ENCODE data around the gene ANKMY1. TPM values are rescaled to one million over a fixed set of nuclear protein-coding genes. Genes with fewer than 3 reads are reported as not detected.

ANKMY1 gene
- total RNA-seq, 1 experiment from 2014 or later = 19.5 TPM

DNA sequence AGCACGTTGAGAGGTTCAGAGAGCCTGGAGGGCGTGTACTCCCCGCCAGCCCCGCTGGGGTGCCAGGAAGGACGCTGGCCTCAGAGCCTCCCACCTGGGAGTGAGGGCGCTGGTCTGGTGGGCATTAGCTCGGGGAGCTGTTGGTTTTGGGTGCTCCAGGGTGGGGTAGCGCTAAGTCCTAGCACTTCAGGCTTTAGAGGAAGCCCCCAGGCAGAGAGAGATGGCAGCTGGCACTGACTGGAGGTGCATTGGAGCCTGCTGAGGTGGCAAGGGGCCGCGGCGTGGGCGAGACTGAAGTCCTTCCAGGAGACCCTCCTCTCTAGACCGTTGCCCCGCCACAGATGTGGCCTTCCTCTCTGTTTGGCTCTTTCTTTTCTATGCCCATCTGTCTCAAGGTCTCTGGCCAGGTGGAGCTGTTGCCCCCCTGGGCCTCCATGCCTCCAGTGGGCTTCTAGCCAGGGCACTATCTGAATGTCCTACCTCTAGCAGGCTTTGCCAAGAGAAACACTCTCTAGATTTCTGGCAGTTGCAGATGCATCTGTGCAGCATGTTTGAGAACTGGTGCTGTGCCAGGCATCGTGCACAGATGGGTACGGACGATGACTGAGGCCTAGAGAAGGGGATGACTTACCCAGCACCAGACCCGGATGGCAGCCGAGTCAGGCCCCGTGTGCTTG lies 35.4 kb upstream of the ANKMY1 start:
- H3K4me3 ChIP-seq (ENCODE audit: low read length) = no peak overlapping the region
- no peak for ATAC-seq
- intact Hi-C loops (cut with micrococcal nuclease) = no loop called here
- H3K36me3 ChIP-seq (ENCODE audit: low read depth, low read length) = no peaks in the 10 kb centered on the region
- peaks cover 4% of the 10 kb centered on the region; the same call in 1 of the 2 replicates for H3K4me1 ChIP-seq (ENCODE audit: insufficient read depth, low read length)
- BruUV-seq (replicated peaks) = no TSS peak
- TF ChIP-seq, protein P1, sequence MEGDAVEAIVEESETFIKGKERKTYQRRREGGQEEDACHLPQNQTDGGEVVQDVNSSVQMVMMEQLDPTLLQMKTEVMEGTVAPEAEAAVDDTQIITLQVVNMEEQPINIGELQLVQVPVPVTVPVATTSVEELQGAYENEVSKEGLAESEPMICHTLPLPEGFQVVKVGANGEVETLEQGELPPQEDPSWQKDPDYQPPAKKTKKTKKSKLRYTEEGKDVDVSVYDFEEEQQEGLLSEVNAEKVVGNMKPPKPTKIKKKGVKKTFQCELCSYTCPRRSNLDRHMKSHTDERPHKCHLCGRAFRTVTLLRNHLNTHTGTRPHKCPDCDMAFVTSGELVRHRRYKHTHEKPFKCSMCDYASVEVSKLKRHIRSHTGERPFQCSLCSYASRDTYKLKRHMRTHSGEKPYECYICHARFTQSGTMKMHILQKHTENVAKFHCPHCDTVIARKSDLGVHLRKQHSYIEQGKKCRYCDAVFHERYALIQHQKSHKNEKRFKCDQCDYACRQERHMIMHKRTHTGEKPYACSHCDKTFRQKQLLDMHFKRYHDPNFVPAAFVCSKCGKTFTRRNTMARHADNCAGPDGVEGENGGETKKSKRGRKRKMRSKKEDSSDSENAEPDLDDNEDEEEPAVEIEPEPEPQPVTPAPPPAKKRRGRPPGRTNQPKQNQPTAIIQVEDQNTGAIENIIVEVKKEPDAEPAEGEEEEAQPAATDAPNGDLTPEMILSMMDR (conservative IDR thresholded peaks at IDR 0.05; ENCODE audit: low read depth, low read length) = no peak
- TF ChIP-seq EZH2phosphoT487 (IDR thresholded peaks at IDR 0.05; ENCODE audit: borderline replicate concordance, low read length) = no peak
- TF ChIP-seq EZH2 (IDR thresholded peaks at IDR 0.05; ENCODE audit: low read length, unreplicated experiment) = no peak
- no peaks in the 10 kb centered on the region for H3K27me3 ChIP-seq (ENCODE audit: low read length)
- H4K20me1 ChIP-seq (ENCODE audit: low read length) = peaks cover 4% of the 10 kb centered on the region; the same call in 1 of the 2 replicates
- H2AFZ ChIP-seq (ENCODE audit: low read length) = no peak overlapping the region
- DNase-seq = no peak
- H3F3A ChIP-seq (ENCODE audit: low read length, unreplicated experiment) = no peaks in the 10 kb centered on the region
- no peaks in the 10 kb centered on the region for H3K9me2 ChIP-seq (replicated peaks; ENCODE audit: low read length)
- CTCF ChIA-PET = no interaction called here
- H3K9ac ChIP-seq (ENCODE audit: low read length) = no peak overlapping the region
- H3K4me2 ChIP-seq (ENCODE audit: low read length) = no peak overlapping the region
- POLR2A ChIA-PET (ENCODE audit: unreplicated experiment) = no interaction called here
- H3K79me2 ChIP-seq (ENCODE audit: low read length) = peaks cover 44% of the 10 kb centered on the region
- no peak overlapping the region for H3K27ac ChIP-seq (ENCODE audit: low read length)
- no peaks in the 10 kb centered on the region for H3K9me3 ChIP-seq (ENCODE audit: low read length)

DNA sequence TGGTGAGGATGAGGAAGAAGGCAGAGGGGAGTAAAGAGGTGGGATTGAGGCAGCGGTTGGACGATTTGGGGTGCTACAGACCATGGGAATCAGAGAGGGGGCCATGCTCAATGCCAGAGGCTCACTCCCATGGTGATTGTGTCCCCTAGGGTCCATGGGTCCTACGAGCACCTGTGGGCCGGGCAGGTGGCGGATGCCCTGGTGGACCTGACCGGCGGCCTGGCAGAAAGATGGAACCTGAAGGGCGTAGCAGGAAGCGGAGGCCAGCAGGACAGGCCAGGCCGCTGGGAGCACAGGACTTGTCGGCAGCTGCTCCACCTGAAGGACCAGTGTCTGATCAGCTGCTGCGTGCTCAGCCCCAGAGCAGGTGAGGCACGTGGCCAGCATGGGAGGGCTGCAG lies 34.0 kb upstream of the ANKMY1 start:
- H3K4me1 ChIP-seq (ENCODE audit: insufficient read depth, low read length) = peaks cover 11% of the 10 kb centered on the region; the same call in 1 of the 2 replicates
- H3K27me3 ChIP-seq (ENCODE audit: low read length) = no peaks in the 10 kb centered on the region
- H3K4me2 ChIP-seq (ENCODE audit: low read length) = no peak overlapping the region
- no peak overlapping the region for H3K9ac ChIP-seq (ENCODE audit: low read length)
- peaks cover 8% of the 10 kb centered on the region; the same call in 1 of the 2 replicates for H4K20me1 ChIP-seq (ENCODE audit: low read length)
- H3K4me3 ChIP-seq (ENCODE audit: low read length) = no peak overlapping the region
- H3K27ac ChIP-seq (ENCODE audit: low read length) = no peak overlapping the region
- DNase-seq (no peak), ATAC-seq (no peak)
- ChIA-PET CTCF (no interaction called here), POLR2A (ENCODE audit: unreplicated experiment) (no interaction called here)
- BruUV-seq (replicated peaks) = no TSS peak
- no peaks in the 10 kb centered on the region for H3F3A ChIP-seq (ENCODE audit: low read length, unreplicated experiment)
- no peaks in the 10 kb centered on the region for H3K9me3 ChIP-seq (ENCODE audit: low read length)
- H3K36me3 ChIP-seq (ENCODE audit: low read depth, low read length) = no peaks in the 10 kb centered on the region
- no peaks in the 10 kb centered on the region for H3K9me2 ChIP-seq (replicated peaks; ENCODE audit: low read length)
- no peak overlapping the region for H2AFZ ChIP-seq (ENCODE audit: low read length)
- peaks cover 57% of the 10 kb centered on the region for H3K79me2 ChIP-seq (ENCODE audit: low read length)
- TF ChIP-seq EZH2phosphoT487 (IDR thresholded peaks at IDR 0.05; ENCODE audit: borderline replicate concordance, low read length) = no peak
- intact Hi-C loops (cut with micrococcal nuclease) = no loop called here

DNA sequence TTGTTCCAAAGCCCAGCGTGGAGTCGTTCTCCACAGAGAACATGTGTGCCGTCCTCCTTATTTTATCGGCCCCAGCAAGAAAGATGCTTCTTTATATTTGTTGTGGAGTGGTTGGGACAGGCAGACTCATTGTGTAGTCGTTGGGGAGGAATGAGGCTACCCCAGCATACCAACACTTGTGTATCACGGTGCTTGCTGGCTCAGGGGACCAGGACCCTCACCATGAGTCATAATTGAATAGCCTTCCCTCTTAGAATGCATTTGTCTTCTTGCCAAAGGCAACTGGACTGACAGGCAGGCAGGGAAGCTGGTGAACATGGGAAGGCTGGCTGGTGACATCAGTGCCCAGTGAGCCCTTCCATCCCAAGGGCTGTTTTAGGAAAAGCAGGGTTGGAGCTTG lies 33.4 kb upstream of the ANKMY1 start:
- H3K36me3 ChIP-seq (ENCODE audit: low read depth, low read length) = no peaks in the 10 kb centered on the region
- no TSS peak for BruUV-seq (replicated peaks)
- H3K27ac ChIP-seq (ENCODE audit: low read length) = no peak overlapping the region
- H3K9me3 ChIP-seq (ENCODE audit: low read length) = no peaks in the 10 kb centered on the region
- H3K4me1 ChIP-seq (ENCODE audit: insufficient read depth, low read length) = peaks cover 11% of the 10 kb centered on the region; the same call in 1 of the 2 replicates
- peaks cover 57% of the 10 kb centered on the region for H3K79me2 ChIP-seq (ENCODE audit: low read length)
- TF ChIP-seq EZH2 (IDR thresholded peaks at IDR 0.05; ENCODE audit: low read length, unreplicated experiment) (no peak), EZH2phosphoT487 (IDR thresholded peaks at IDR 0.05; ENCODE audit: borderline replicate concordance, low read length) (no peak)
- TF ChIP-seq, protein P1 (conservative IDR thresholded peaks at IDR 0.05; ENCODE audit: low read depth, low read length) = no peak
- intact Hi-C loops (cut with micrococcal nuclease) = no loop called here
- ChIA-PET CTCF (no interaction called here), POLR2A (ENCODE audit: unreplicated experiment) (no interaction called here)
- no peak overlapping the region for H3K9ac ChIP-seq (ENCODE audit: low read length)
- no peak overlapping the region for H3K4me3 ChIP-seq (ENCODE audit: low read length)
- H3K27me3 ChIP-seq (ENCODE audit: low read length) = no peaks in the 10 kb centered on the region
- ATAC-seq (no peak), DNase-seq (no peak)
- peaks cover 8% of the 10 kb centered on the region; the same call in 1 of the 2 replicates for H4K20me1 ChIP-seq (ENCODE audit: low read length)
- H2AFZ ChIP-seq (ENCODE audit: low read length) = no peak overlapping the region
- no peak overlapping the region for H3K4me2 ChIP-seq (ENCODE audit: low read length)
- H3F3A ChIP-seq (ENCODE audit: low read length, unreplicated experiment) = no peaks in the 10 kb centered on the region
- H3K9me2 ChIP-seq (replicated peaks; ENCODE audit: low read length) = no peaks in the 10 kb centered on the region

Measured in PC-3 (cell line).